Femur (tissue), 1 donor: Measurements from ENCODE around the gene MAP4.
A peak's percentile ranks its signal among the peaks of the same experiment; 100 is the strongest.
"Not testable (repeated sequence)": the region's sequence is repeated elsewhere in the genome, so short reads cannot be mapped to it uniquely, and the experiment has no call there.

Experiments used
- DNase-seq: peaks from one replicate; pipeline ENCODE4 v3.0.0-alpha.2; 2017

The MAP4 gene

DNA sequence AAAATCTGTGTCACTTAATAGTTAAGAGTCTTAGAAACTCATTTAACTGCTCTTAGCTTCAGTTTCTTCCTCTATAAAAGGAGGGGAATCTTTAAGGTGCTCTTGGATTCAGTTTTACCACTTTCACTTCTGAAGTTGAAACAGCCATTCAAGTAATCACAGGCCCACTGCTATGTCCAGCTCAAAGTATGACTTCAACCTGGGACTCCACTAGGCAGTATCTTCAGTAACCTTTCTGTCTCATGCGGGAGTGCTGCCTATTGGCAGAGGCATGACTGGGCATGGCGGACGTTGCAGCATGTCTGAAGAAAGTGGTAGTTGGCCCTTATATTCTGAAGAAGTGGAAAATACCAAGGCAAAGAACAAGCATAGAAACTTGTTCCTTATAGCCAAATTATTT lies 121.0 kb downstream of the MAP4 start:
- DNase-seq, result no peak

DNA sequence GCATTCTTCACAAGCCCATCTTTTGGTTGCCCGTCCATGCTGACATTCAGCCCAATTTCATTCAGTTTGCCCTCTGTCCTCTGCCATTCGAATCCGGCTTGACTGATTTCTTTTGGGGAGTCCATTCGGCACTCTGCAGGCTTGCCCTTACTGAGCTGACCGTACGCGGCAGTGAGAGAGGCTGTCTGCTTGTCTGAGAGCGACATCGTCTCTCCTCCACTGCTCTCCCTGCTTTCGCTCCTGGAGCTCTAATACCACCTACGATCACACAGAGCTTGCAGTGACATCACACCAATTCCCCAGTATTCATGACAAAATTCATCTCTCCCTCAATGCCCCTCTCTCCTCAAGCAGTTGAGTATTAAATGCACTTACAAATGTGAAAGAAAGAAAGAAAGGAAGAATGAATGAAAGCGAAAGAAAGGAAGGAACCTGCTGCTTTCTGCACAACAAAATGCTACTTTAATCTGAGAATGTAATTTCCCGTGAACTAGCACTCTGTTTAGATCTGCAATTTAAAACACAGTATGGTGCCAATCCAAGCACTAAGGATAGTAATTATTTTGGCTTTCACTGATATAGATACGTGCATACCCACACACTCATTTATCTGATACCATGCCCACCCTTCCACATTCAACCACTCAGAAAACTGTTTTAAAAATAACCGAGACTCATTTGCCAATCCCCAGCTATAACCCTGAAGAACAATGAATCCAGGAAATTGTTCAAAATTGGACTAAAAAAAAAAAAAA lies 123.8 kb downstream of the MAP4 start:
- DNase-seq, result no peak

DNA sequence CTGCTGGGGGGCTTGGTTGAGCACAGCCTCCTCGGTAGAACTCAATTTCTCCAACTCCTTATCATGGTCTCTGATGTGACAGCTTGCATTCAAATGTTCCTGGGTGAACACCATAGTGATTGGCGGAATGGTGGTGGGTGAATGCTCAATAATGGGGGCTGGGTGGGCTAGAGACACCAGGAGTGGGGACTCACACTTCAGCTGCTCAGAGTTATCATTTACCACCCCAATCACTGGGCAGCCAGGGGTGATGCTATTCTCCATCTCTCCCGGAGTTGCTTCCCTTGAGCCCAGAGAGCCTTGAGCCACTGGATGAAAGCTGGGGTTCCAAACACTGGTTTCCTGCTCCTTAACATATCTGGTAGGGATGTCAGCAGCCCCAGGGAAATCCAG lies 124.6 kb downstream of the MAP4 start:
- no peak for DNase-seq

DNA sequence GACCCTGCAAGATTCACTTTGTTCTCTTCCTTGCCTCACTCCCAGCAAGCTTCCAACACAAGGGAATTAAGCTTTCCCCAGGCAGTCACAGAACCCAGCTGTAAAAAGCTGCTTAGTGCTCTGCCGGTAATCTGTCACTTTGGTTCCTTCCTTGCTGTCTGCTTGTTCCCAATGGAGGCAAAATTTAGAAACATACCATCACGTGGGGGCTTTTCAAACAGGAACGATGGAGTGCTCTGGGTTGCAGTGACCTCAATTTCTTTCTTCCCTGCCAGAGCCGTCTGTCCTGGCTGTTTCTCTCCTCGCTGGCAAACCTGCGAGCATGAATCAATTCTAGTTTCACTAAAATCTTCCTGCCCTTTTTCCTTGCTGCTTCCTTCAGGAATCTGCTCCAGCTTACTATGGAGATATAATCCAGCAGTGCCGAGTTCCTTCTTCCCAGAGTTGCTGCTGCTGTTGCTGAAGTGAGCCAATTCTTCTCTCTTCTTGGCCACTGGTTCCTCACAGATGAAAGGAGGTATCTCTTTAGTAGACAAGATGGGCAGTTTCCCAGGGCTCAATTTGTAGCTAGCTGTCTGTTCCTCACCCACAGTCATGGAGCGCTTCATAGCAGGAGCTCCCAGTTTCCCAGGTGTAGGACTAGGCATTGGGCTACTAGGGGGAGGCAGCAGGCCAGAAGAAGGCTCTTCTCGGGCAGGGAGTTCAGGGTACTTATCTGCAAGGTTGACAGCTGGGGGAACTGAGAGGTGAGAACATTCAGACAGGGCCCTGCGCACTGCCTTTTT lies 125.2 kb downstream of the MAP4 start:
- DNase-seq, result peak; percentile 28

DNA sequence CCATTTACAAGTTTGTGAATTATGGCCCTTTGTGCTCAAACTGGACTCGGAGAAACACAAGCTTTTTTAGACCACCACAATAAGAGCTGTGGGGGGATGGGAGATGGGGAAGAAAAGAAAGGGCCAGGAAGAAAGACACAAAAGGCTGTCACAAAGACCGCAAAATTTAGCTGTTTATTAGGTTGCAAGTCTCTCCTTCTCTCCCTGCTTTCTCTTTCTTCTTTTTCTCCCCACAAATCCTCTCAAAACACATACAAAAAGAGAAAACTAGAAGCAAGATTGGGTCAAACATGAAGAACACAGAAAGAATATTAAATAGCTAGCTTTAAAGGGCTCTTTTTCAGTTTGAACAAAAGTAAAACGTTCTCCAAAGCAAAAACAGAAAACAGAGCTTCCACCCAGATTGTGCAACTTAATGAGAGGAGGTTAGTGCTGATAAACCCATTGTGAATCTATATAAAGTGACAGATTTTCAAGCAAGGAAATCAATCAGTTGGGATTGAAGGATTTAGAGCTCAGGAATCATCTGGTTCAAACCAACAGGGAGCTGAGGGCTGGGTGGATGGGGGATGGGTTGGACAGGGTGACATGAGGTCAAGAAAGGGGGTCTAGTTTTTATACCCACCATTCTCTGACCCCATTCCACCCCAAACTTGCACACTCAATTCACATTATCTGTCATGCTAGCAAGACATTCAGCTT lies 125.9 kb downstream of the MAP4 start:
- no peak for DNase-seq

DNA sequence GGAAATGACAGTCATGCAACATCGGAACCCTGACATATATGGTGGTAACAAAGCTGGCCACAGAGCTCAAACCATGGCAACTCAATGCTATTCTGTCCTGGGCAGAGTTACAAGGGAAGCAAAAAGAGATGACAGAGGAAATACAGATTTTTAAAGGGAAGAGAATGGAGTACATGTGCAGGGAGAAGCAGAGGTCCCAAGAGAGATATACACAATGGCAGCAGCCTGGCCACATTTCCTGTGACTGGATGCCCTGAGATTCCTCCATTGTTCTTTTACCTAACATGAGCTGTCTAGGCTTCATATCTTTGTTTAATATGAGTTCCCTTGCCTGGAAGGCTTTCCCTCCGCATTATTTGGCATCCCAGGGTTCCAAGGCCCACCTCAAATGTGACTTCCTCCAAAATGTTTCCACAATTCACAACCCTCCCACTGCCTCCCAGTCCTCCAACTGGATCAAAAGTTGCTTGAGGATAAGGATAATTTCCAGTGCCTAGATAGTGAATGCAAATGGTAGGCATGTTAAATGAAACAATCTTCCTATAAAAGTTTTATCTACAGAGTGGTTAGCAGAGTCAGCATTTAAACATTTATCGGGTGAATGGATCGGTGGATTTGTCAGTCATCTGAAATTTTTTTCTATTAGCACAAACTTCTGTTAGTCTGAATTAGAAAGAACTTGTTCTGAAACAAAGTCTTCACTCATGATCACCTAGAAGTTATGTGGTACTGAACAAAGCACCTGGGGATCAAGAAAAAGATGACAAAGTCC lies 127.0 kb downstream of the MAP4 start:
- no peak for DNase-seq

DNA sequence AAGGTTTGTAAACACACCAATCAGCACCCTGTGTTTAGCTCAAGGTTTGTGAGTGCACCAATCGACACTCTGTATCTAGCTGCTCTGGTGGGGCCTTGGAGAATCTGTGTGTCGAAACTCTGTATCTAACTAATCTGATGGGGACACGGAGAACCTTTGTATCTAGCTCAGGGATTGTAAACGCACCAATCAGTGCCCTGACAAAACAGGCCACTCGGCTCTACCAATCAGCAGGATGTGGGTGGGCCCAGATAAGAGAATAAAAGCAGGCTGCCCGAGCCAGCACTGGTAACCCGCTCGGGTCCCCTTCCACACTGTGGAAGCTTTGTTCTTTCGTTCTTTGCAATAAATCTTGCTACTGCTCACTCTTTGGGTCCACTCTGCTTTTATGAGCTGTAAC lies 128.2 kb downstream of the MAP4 start:
- DNase-seq, result not testable (repeated sequence)

DNA sequence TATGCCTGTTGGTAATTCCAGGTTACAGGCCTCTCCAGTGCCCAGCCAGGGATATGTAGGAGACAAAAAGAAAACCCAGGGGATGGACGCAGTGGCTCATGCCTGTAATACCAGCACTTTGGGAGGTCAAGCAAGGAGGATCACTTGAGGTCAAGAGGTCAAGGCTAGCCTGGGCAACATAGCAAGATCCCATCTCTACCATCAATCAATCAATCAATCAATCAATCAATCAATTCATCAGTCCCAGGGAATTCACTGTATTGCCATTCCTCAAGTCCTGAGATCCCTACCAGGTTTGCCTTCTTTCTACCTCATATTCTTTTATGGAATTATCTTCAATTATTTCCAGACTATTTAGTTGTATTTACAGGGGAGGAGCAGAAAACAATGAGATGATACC lies 131.0 kb downstream of the MAP4 start:
- no peak for DNase-seq

DNA sequence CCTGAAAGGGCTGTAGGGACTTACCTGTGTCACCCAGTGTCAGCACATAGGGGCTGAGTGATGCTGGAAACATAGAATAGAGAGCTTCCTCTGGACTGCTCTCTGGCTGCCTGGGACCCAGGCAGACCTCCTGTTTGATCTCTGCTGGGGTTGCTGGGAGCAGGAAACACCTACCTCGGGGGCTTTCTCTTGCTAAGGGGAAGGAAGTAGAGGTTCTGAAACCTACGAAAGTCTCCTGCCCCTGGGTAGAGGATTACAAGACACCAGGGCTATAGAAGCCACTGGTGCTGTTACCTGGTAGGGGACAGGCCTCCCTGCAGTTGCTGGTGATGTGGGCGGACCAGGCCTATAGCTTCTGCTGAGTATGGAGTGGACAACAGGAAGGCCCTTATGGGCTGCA lies 131.6 kb downstream of the MAP4 start:
- no peak for DNase-seq

DNA sequence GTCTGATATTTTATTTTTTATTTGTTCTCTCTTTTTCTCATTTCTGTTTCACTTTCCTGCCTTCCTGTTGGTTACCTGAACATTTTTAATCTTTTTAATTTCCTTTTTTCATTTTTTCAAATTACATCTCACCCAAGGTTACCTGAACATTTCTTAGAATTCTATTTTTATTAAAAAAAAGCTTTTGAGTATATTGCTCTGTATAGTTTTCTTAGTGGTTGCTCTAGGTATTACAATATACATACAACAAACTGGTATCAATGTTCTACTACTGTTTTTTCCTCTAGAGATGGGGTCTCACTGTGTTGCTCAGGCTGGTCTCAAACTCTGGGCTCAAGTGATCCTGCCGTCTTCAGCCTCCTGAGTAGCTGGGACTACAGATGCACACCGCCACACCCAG lies 133.9 kb downstream of the MAP4 start:
- DNase-seq, result no peak

DNA sequence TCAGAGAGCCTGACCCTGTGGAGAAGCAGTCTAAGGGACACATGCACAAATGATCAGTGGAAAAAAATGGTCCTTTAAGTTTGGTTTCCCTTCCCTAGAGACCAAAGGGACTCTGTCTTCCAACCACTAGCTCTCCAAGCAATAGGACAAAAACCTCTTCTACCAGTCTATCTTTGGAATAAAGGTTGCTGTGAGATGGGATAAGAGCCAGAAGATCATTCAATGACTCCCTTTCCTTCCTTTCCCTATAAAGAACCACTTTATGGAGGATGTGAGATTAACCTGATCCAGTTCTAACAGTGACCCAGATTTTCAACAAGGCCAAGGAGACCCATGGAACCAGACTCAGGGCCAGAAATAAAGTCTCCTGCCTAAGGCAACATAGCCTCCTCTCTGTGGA lies 138.5 kb downstream of the MAP4 start:
- no peak for DNase-seq

DNA sequence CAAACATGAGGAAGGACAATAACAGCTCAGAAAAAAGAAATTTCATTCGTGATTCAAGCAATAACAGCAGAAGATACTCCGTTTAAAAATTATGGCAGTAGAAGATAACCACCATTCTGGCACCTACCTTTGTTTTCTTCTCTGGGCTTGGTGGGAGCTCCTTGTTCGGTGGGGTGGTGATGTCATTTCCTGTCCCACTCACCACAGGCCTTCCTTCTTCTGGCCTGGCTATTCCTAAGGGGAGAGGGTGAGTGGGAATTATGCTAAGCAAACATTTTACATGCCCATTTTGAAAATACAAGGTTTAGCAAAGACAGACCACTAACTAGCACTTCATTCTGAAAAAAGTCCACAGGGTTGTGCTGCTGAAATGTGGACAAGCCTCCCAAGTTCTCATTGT lies 138.9 kb downstream of the MAP4 start:
- peak; percentile 53 for DNase-seq

DNA sequence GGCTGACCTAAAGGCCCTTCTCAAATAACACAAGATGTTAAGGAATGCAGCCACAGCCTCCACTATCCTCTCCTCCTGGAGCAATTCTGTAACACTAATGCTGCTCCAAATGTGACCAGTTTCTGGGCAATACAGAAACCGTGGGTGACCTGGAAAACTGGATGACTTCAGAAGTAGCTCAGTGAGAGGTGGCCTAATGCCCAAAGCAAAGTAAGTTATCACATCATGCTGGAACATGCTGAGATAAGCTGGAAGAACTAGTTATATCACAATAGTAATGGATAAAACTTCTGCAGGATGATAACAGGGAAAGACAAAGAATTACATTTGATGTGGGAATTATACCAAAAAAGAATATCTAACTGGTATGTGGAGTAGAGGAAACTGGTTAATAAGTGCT lies 141.3 kb downstream of the MAP4 start:
- DNase-seq, result no peak

DNA sequence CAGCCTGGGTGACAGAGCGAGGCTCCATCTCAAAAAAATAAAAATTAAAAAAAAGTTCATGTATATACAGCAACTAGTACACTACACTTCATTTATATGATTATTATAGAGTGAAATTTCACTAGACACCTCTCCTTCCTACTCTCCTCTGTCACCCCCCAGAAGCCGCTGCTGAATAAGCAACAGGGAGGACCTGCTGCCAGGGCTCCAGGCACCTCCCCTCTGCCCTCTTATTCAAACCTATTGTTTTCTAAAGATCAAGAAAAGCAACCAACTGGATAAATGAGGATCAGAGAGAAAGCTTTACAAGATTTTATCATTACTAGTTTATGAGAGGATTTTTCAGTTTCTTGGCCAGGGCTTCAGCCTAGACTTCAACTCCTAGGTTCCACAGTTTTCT lies 141.8 kb downstream of the MAP4 start:
- DNase-seq, result no peak

DNA sequence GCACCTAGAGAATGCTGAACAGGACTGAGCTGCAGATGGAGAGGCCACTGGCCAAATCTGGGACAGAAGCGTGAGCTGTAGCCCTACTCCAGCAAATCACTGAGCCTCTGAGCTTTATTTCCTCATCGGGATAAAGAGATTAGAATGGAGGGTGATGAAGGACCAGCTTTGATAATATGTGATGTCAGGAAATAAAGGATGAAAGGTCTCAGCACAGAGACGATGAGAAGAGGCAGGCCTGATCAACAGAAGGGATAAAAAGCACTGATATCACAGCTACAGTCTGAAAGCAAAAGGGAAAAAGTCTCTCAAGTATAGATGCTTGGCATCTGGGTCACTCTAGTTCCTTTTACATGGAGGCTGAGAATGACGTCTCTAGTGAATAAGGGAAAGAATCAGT lies 143.3 kb downstream of the MAP4 start:
- DNase-seq, result no peak

DNA sequence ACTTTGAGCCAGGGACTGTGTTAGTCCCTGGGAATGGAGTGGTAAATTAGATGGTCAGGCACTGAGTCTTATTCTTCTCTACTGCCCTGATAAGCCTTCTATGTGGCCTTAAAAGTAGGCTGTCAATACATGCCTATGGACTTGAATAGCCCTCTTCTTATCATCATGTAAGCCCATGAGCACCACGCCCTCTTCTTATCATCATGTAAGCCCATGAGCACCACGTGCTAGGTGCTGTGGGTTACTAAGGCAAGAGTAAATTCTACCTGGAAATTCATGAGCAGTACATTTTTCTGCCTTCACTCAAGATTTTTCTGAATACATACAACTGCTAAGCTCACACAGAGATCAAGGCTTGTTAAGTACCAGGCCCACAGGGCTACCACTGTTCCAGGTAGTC lies 144.8 kb downstream of the MAP4 start:
- DNase-seq, result no peak

DNA sequence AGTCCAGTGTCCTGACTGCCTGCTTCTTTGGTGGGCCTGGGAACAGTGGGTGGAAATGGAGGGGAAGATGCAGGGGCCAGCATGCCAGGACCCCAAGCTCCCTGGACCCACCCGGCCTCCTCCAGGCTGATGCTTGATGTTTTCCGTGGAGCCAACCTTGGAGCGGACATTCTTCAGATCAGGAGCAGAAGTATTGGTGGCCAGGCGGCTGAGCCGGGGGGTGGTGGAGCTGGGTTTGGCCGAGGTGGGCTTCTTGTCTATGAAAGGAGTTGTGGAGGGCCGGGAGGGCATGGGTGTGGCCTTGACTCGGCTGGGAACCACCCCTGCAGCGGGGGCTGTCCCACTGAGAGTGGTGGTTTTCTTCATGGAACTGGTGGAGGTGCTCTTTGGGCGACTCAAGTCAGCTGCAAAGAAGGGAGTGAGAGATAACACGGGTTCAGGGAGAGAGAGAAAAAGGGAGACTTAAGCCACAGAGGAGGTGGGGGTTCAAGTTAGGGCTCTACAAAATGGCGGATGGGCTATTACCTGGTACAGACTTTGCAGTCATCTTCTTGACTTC lies 145.4 kb downstream of the MAP4 start:
- no peak for DNase-seq

DNA sequence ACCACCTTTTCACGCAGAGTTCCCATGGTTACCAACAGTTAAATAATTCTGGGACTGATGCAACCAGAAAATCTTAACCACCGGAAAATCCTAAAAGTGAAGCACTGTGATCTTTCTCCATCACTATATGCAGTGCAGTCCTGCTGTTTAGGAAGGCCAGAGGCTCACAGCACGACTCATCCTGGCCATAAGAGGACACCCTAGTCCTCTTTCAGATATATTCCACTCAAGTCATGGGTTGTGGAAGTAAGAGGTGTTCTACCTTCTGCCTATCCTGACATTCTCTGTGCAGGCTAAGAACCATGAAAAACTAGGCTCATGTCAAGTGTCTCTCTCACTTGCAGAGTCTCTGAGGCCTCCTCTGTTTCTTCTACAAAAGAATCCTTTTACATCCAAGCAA lies 146.1 kb downstream of the MAP4 start:
- DNase-seq, result no peak

DNA sequence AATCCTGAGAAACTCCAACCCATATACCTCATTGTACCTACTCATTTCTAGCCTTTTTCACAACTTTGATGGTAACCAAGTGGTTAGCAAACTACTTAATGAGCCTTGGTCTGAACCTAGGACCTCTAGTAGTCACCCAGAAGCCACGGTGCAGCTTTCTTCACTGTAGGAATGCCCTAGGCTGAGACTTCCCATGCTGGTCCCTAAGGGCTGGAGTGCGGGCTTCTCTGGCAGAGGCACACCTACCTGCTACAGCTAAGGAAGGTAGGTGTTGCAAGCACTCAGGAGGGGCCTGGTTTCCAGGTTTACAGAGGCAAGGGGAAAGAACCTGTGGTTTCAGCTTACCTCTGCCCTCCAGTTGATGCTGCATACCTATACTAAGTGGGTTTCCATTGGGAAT lies 147.9 kb downstream of the MAP4 start:
- DNase-seq, result no peak

DNA sequence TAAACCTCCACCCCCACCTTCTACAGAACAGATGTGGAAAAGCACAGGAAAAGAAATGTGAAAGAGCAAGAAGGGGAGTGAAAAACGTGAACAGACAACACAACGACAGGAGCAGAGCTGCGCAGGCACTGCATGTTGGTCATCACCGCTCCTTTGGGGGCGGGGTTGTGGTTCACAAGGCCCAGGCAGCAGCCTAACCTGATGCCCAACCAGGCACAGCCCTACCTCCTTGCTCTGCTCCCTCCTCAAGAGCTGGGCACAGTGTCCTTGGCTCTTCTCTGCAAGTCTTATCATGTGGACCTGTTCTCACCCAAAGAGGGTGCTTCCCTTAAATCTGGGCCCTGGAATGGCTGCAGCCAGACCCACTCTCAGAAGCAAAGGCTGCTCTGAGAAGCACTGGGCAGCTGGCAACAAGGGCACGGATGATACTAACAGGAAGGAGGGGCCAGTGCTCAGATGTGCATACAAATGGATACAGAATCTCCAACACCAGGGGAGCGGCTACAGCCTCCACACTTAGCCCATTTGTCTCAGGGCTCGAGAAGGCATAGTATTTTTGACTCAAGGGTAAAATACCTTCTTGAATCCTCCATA lies 148.7 kb downstream of the MAP4 start:
- no peak for DNase-seq

DNA sequence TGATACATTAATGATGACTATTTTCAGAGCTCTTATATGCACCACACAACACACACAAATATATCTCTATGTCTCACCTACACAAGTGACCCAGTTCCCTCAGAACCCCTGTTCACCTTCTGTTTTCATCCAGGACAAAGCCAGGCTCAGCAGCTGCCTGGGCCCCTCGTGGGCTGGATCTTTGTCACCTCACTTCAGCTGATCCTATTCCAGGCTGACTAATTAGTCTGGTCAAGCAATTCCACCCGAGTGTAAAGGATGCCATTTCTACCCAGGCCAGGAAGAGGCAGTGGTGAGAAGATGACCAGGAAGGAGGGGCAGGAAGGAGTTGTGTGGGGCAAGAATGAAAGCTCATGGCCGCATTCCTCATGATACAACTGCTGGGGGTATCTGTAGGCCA lies 151.0 kb downstream of the MAP4 start:
- no peak for DNase-seq

DNA sequence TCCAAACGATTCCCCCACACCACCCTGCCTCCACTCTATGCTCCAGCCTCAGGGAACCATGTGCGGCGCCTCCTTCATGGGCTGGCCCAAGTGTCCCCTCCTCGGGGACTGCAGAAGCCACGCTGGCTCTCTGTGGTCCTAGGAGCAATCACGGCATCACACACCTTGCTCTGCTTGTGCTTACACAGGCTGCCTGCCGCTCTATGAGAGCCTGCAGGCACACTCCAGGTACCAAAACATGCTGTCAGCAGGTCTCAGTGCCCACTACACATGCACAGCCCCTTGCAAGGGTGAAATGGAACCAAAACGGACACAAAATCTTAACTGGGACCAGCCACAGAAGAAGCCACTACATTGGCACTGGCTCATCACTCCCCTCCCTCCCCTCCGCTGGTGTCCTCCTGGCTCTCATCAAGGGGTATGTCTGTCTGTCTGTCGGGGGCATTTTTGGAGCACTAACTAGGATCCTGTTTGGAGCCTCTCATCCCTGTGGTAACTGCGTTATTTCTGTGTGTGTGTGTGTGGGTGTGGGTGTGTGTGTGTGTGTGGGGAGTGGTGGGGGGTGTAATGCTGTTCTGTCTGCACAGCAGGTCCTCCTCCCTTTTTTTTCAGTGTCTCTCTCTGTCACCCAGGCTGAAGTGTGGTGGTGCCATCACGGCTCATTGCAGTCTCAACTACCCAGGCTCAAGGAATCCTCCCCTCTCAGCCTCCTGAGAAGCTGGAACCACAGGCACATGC lies 152.7 kb downstream of the MAP4 start:
- DNase-seq, result no peak
